Suprapubic skin (tissue), 3 donors: ENCODE results near the gene CDC7.

Experiments
- CTCF ChIP-seq, 2 donors: fragments of 200-600 bp in 1 of 2; fragments of 450-650 bp in 1 of 2; sonication (generic) in 1 of 2; IDR thresholded peaks; one replicate each; pipeline ENCODE4 v1.5.1; 2016 to 2019; ENCODE audit warnings: antibody characterized with exemption in 2 of 2, mild to moderate bottlenecking in 1 of 2, moderate library complexity in 1 of 2
- POLR2A ChIP-seq, 2 donors: fragments of 450-650 bp; IDR thresholded peaks; one replicate each; pipeline ENCODE4 v1.6.1; 2017; ENCODE audit warnings: antibody characterized with exemption in 2 of 2, mild to moderate bottlenecking in 2 of 2, moderate library complexity in 2 of 2

GRCh38 chr1:91570120-91570448 lies 69.4 kb downstream of the CDC7 start:
- TF ChIP-seq CTCF (IDR thresholded peaks at IDR 0.05) (no peak), POLR2A (IDR thresholded peaks at IDR 0.05) (no peak)
